K562 treated with DMSO at 1 percent for 4 hours (cell line): Measurements from ENCODE around the gene OR2A12. TPM values are rescaled to one million over a fixed set of nuclear protein-coding genes. Genes with fewer than 3 reads are reported as not detected.

Source experiments
- total RNA-seq: library from RNA; unstranded; fragments of 300-600 nt; gene quantifications from 2 replicates; pipeline ENCODE4 v1.2.3, GENCODE V29; 2022; ENCODE audit not compliant: insufficient read depth

Gene OR2A12
- not detected in 2 replicates for total RNA-seq

GRCh38 chr7:144085978-144086377 is at the start of gene OR2A12:
Gene OR2A12, plus strand, starts transcription at chr7:144086278. Its CDS starts 8,830 bp downstream, at chr7:144095108.

DNA sequence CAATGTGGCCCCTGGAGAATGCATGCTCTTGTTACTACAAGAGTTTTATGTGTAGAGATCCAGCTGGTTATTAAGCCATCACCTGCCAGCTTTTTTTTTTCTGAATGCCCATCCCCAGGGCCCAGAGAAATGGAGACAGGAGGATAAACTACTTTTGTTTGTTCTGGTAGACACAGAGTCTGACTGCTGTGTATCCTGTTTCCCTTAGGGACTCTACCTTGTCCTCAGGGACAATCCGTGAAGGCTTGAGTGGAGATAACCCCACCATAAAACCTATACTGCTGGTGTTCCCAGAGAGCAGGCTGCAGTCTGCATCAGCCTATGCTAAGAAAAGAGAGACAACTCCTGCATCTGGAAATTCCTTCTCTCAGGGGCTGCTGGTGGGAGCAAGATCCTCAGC is 37.4 kb upstream of the OR2A12 start, which contains the start of gene OR2A5:
Gene OR2A5 (plus strand): TSS at position 301 of the 400 bp plus-strand sequence. CDS start 1,454 bp downstream, outside the sequence.

GRCh38 chr7:144069511-144069910 is 16.6 kb upstream of the OR2A12 start, which contains the start of gene OR2A25:
Gene OR2A25, plus strand, starts transcription at chr7:144069811. Its CDS starts 4,409 bp downstream, at chr7:144074220.

GRCh38 chr7:144109283-144109682 is 23.2 kb downstream of the OR2A12 start, which contains the start of gene OR2A2:
Gene OR2A2, plus strand, starts transcription at chr7:144109583. Its CDS starts 0 bp downstream, at chr7:144109583.

DNA sequence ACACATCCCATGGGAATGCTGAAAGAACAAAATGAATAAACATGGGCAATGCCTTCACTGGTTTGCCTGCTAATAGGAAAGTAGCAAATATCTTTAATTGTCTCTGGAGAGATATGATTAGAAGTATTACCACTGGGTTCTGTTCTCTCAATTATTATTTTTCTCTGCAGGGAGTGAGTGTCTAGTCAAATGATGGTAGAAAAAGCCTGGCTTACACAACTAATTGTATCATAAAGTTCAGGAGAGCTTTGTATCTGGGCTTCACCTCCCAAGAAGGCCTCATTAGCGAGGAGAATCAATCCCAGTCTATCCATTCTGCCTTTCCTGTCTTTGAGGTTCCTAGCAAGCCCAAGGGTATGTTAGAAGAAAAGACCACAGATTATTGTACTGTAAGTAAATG is 36.8 kb downstream of the OR2A12 start, which contains the start of gene OR2A14:
Gene OR2A14 (plus strand): TSS at position 301 of the 400 bp plus-strand sequence. CDS start 5,937 bp downstream, outside the sequence.

Other genes starting within 250 kb of the OR2A12 start
- 41.4 and 47.2 TPM in 2 replicates for gene TCAF1, start 184.1 kb upstream of the OR2A12 start, total RNA-seq
- gene OR2F2, start 151.0 kb upstream of the OR2A12 start, total RNA-seq: not detected in 2 replicates
- gene OR2F1, start 131.4 kb upstream of the OR2A12 start, total RNA-seq: not detected in 2 replicates
- gene OR6B1, start 86.0 kb upstream of the OR2A12 start, total RNA-seq: not detected in 2 replicates
- not detected in 2 replicates for gene OR2A5, start 37.3 kb upstream of the OR2A12 start, total RNA-seq
- not detected in 2 replicates for gene OR2A25, start 16.5 kb upstream of the OR2A12 start, total RNA-seq
- gene OR2A2, start 23.3 kb downstream of the OR2A12 start, total RNA-seq: not detected in 2 replicates
- gene OR2A14, start 36.9 kb downstream of the OR2A12 start, total RNA-seq: not detected in 2 replicates
- not detected in 2 replicates for gene CTAGE4, start 97.2 kb downstream of the OR2A12 start, total RNA-seq
- not detected in 2 replicates for gene ARHGEF35, start 109.6 kb downstream of the OR2A12 start, total RNA-seq
- gene OR2A42, start 153.3 kb downstream of the OR2A12 start, total RNA-seq: not detected in 2 replicates
- not detected in 2 replicates for gene OR2A7, start 178.5 kb downstream of the OR2A12 start, total RNA-seq
- gene CTAGE8, start 183.0 kb downstream of the OR2A12 start, total RNA-seq: not detected in 2 replicates
- gene OR2A1, start 226.1 kb downstream of the OR2A12 start, total RNA-seq: not detected in 2 replicates